ELF-1 (cell line): ENCODE measurements around the gene ASCC1.

Source experiments
- DNase-seq: peaks from one replicate; pipeline ENCODE4 v3.0.0-alpha.2; 2016; ENCODE audit warnings: low read depth, low spot score

Gene ASCC1

DNA sequence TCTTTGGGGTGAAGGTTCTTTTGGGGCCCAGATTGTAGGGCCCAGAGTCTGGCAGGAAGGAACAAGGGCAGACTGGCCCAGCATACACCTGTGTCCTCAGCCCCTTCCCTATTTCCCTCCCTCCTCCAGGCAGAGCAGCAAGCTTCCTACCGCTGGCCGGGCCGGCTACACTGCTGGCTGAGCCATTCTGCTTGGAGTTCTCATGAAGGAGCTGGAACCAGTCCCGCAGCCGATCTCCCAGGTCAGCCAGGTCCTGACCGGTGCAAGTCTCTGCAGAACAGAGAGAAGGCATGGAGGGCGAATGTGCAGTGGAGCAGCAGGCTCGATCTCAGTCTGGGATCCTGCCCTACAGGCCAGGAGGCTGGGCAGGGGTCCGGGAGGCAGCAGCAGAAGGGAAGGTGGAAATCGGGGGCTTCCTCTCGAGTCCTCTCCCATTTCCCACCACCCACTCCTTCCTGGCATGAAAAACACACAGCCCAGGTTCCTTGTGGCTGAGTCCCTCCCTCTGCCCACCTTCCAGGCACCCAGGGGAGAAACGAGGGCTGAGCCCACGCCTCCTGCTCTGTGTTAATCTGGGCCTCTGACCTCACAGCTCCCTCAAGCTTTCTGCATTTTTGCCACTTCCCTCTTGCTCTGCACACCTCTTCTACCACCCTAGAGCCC is 148.5 kb downstream of the ASCC1 start:
- no peak for DNase-seq

DNA sequence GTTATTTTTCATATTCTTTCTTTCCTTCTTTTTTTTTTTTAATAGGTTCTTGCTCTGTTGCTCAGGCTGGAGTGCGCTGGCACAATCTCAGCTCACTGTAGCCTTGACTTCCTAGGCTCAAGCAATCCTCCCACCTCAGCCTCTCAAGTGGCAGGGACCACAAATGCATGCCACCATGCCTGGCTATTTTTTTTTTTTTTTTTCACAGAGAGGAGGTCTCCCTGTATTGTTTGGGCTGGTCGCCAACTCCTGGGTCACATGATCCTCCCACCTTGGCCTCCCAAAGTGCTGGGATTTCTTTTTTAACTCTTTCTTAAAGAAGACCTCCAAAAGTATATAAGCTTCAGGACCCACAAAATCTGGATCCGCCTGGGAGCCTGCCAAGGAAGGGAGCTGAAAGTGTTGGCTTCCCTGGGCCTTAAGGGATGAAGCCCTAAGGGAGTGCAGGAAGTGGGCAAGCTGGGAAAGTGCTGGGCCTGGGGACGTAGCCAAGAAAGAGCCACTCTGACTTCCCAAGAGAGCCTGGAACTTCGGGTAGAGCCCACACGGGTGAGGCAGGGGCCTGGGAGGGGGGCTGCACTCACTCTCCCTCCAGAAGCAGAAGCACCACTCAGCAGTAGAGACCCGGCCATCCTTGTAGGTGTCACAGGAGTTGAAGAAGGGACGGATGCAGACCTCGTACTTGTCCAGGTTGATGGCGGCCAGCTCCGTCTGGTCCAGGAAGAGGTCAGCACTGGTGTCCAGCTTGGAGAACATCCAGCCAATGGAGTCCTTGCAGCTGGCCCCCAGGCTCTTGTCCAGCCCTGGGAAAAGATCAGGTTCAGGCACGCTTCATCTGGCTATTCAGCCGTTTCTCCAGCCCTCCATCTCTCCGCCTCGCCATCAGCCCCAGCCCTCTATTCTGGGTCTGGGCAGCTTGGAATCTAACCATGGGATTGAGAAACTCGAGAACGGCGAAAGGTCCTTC is 149.5 kb downstream of the ASCC1 start:
- no peak for DNase-seq

DNA sequence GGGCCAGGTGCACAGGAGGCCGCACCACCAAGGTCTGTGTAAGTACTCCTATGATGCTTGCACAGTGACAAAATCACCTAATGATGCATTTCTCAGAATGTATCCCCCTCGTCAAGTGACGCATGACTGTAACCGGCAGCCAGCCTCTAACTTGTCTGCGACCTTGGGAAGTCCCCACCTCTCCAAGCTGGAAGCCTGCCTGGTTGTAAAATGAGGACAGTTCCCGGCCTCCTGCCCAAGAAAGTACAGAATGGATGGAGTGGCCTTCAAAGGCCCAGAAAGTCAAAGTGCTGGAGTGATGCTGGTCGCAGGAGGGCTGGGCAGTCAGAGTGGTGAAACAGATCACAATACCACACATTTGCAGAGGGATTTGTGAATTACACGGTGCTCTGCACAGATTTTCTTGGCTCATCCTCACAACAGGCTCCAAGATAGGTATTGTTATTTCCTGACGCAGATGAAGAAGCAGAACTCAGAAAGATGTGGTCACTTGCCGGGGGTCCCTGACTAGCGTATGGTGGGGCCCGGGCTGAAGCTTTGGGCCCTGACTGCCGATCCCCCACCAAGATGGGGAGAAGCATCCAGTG is 150.5 kb downstream of the ASCC1 start:
- DNase-seq: no peak

DNA sequence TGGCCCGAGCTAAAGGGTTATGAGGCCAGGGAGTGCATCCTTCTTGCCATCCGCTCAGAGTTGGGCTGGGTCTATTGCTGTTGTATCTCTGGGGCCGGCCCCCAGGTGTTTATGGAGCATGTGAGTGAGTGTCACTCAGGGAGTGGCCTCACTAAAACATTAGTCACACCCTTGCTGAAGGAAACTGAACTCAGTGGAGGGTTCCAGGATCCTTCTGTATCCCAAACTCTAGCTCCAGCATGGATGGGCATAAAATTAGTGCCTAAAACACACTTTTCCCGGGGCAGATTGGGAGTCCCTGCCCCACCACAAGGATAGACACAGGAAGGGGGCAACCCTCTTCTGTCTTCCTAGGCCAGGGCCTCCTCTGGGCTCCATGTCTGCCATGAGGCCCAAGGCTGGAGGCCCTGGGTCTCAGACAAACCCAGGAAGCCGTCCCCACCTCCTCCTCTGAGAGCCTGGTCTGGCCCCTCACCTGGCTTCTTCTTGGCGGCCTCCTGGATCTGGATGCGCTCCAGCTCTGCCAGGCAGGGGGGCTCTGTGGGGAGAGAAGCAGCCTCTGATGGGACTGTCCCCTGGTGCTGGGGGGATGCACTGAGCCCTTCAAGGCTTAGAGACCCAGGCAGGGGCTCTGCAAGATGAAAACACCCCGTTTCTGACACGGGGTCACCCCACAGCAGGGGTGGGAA is 152.2 kb downstream of the ASCC1 start:
- no peak for DNase-seq

DNA sequence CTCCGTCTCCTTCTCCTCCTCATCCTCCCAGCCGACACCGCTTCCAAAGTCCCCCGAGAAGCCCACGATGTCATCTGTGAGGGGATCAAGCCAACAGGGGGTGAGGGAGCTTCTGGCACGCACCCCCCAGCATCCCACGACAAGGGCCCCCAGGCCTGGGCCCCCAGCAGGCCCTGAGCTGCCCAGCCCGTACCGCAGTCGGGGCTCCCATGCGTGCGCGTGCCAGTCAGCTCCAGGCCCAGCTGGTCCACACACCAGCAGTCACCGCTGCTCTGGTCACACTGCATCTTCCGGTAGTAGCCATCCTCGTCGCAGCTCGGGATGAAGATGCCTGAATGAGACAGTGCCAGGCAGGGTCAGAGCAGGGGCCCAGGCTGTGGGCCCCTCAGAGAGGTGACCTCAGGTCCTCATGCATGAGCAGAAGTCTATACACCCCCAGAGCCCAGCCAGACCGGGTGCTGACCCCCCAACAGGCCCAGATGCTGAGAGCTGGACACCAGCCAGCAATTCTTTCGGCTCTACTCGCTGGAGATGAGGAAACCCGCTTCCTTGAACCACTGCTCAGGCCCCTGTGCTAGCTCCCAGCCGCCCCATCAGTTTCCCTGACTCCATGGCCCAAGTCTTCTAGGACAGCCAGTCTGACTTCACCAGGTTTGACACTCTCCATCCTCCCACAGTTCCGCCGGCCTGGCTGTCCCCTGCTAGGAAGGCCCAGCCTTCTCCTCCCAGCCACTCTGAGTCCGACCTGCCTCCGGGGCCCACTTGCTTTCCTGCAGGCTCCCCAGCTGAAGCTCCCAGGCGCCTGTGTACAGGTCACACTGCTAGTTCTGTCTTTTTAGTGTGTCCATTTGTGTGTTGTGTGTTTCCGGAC is 153.0 kb downstream of the ASCC1 start:
- DNase-seq: no peak

DNA sequence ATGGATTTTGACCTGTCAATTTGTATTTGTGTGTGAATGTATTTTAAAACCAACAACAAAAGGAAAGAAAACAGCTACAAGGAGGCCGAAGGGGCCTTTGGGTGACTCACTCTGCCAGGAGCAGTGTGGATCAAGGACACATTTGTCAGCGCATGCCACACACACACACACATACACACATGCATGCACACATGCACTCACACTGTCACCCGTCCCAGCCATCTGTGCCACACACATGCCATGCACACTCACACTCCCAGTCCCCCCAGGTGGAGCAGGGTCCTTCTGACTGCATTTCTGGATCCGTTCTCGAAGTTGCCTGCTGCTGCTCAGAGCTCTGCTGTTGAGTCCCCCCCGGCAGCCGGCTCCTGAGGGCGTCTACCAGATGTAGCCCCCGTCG is 153.7 kb downstream of the ASCC1 start:
- DNase-seq: no peak

DNA sequence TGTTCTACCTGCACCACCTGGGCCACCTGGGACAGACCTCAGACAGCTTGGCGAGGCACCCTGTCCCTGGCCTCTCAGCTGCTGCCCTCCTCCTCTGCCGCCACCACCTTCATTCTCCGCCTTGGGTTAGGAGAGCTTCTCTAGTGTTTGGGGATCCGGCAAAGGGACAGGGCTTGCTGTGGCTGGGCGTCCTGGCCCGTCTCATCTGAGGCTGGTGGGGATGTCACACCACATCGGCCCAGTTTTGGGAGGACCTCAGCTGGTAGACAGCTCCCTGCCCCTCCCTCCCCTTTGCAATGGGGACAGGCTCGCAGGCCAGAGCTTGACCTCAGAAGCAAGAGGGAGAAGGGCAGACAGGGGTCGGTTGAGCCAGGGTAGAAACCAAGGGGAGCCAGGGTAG is 154.1 kb downstream of the ASCC1 start:
- DNase-seq: no peak

DNA sequence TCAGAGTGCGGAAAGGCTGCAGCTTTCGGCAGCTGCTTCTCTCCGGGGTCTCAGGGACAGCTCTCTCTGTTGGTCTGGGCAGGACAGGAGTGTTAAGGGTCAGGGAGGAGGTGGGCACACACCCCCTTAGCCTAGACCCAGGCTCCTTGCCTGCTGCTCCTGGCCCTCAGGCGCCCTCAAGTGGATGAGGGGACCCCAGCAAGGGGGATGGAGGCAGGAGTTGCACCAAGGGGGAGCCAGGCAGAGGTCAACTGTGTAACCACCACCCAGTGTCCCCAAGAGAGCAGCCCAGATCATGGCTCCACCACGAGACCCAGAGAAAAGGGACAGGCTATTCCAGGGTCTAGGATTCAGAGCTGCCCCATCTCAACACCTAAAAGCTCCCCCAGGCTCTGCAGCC is 154.6 kb downstream of the ASCC1 start:
- DNase-seq: no peak

DNA sequence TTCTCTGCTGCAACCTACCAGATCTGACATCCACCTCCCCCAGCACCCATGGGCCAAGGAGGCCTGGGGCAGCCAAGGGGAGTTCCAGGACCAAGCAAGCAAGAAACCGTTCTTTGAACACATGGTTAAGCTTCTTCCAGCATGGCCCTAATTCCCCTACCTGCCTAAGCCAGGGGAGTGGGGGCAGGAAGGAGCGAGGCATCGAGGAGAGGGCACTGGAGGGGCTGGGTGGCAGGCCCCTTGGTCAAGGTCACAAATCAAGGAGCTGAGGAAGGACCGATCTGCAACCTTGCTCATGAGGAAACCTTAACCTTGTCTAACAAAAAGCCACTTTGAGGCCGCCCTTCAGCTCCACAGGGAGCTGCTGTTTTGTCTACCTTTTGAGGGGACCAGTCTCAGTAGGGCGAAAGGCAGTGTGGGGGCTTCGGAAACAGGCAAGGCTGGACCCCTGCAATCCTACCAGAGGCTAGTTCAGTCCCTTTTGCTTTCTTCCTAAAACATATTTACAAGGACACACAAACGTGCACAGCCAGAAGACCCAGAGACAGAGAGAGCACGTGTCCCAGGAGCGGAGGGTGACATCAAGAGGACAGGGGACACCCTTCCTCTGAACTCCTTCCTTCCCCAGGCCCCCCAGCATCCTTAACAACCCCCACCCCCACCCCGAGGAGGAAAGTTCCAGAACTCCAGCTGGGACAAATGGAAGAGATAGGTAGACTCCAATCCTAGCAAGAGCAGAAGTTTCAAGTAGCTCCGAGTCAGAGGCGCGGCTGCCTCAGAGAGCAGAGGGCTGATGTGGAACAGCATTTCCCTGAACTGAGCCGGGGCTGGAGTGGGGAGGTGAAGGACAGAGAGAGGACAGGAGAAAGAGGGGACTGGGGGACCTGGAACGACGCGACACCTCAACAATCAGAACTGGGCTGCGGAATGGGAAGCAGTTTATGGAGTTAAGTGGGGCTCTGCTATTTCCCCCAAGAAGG is 155.9 kb downstream of the ASCC1 start:
- DNase-seq: no peak

DNA sequence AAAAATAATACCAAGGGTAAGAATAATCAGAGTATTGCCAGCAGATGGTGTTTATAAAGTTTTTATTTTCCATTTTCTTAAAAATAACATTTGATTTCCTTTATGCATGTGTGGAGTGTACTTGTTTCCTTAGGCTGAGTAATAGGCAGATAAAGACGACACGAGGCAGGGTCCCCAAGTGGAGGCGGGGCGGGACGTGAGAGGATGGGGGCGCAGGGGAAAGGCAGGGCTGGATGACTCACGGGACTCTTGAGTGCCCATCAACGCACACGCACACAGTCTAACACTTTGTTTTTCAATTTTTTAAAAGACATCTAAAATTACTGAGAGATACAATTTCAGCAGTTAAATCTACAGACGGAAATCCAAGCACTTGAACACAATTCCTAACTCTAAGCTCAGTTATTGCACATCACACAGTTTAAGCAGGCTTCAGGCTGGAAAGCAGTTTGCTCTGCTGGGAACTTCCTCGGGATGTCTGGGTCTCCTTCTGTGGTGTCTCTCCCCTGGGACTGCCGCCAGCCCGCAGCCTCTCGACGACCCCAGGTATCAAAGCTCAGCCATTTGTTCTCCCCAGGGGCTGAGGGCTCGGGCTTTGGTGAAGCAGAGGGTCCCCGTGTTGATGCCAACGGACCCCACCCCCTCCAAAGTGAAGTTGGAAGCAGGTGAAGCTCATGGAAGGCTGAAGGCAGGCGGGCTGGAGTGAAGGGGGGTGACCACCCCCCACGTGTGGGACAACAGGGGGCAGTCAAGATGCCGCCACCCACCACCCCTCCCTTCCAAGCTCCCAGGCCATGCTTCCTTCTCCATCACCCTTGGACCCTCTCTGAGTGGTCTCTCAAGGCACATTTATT is 156.9 kb downstream of the ASCC1 start:
- DNase-seq: no peak

DNA sequence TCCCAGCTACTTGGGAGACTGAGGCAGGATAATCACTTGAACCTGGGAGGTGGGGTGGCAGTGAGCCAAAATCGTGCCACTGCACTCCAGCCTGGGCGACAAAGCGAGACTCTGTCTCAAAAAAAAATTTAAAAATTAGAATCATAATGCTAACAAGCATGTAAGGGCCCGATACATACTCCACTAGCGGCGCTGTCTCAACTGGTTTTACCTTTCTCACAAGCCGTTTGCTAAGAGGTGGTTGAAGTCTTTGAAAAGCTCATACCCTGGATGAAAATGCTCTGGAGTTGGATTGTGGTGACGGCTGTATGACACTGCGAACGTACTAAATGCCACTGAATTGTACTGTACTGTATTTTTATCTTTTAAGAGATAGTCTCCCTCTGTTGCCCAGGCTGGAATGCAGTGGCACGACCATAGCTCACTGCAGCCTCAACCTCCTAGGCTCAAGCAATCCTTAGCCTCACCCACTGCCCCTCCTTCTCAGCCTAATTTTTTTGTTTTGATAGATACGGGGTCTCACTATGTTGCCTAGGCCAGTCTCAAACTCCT is 157.7 kb downstream of the ASCC1 start:
- DNase-seq: no peak

DNA sequence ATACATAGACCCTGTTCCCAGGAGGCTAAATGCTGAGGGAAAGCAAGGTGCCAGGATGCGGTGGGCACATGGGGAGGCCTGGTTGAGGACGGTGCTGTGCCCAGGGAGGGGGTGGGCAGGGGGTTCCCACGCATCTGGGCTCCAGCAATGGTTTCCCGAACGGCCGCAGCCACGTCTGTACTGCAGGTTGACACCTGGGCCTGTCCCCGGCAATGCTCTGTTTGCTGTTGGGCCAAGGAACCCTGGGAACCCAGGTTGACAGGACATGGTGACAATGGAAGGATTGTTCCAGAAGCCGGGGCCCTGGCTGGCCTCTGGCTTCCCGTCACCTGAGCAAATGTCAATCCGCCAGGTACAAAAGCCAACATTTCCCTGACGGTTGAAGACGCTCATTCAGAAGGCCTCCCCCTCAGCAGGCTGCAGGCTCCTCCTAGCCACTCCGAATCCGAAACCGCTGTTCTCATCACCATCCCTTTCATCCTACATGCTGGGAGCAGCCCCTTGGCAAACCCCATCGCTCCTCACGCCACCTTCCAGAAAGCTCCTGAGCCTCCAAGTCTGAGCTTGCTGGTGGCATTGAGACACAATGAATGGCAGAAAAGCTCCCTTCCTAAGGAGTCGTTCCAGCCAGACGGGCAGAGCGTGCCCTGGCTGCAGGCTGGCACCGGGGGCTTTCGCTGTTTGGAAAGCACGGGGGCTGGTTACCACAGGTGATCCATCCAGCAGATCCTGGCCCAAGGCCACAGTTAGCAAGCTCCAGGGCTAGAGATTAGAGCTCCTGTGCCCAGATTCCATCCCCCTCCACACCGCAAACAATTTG is 158.9 kb downstream of the ASCC1 start:
- DNase-seq: no peak

DNA sequence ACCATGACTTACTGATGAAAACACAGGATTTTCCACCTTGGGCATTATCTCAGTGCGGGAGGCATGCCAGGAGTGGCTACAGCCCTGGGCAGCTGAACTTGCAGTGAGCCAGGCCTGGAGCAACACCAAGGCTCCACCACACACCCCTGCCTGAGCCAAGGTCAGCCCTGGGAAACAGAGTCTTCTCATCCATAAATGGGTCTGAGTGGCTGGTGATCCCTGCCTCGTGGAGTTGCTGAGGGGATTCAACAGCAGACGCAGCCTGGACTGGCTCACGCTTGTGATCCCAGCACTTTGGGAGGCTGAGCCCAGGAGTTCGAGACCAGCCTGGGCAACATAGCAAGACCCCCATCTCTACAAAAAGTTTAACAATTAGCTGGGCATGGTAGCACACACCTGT is 160.0 kb downstream of the ASCC1 start:
- no peak for DNase-seq

DNA sequence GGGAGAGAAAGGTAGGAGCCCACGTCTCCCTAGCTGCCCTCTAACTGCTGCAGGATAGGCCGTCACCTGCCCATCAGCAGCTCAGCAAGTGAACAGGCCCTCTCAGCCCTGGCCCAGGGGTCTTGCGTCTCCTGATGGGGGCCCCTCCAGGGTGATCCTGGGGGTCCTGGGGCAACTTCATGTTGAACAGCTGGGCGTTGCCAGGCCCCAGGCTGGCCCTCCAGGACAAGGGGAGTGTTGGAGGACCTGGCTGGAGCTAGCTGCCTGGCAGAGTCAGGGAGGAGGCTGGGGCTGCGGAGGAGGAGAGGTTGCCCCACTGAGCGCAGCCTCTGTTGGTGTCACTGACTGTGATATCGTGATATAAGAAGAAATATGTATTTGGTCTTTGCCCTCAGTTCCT is 162.4 kb downstream of the ASCC1 start:
- no peak for DNase-seq

DNA sequence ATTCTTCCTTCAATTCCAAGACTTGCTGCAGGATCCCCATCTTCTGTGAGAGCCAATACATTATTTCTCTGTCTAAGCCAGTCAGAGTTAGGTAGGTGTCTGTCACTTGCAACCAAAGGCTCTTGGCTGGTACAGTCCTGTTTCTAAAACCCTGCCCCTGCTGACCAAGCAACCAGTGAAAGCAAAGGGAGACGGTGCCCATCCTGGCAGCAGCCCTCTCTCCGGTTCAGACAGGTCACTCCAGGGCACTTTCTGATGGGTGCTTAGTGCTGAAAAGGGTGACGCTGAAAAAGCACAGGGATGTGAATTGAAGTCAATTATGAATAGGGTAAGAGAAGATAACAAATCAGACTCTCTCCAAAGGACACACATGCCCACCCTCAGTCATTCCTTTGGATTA is 165.2 kb downstream of the ASCC1 start:
- no peak for DNase-seq

DNA sequence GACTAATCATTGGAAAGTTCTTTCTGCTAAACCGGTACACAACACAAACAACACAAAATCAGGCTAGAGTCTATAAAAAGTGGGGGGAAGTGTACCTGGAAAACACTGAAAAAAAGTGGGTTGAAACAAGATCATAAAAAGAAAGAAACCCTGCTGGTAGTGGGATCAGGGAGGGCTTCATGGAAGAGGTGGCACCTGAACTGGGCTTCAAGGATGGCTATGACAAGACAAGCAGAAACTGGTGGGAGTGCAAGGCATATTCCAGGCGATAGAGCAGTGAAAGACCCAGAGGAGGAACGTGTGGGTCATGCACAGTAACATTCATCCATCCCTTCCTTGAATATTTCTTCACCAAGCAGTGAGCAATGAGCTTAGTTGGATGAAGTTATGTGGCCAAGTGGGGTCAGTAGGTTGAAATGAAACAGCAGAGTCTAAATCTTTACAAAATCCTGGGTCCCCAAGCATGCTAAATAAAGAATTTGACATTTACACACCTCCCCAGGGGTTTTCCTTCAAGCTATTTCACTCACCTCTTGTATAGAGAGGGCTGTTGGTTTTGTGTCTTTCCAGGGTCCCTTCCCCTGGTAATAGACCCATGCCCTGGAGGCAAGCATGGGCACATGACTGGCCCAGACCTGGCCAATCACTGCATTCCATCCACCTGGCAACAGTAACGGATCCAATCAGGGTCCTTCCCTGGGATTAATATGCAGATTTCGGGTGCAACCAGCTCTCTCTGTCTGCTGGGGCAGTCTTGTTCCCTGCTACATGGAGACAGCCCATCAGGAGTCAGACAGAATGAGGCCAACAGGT is 165.9 kb downstream of the ASCC1 start:
- peak; percentile 58 for DNase-seq

DNA sequence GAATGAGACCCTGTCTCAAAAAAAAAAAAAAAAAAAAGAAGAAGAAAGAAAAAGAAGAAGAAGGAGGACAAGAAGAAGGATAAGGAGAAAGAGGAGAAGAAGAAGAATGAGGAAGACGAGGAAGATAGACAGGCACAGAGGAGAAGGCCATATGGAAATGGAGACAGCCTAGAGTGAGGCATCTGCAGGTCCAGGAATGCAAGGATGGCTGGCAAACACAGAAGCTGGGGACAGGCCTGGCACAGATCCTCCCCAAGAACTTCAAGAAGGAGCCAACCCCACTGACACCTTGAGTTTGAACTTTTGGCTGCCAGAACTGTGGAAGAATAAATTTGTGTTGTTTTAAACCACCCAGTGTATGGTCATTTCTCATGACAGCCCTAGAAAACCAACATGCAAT is 166.6 kb downstream of the ASCC1 start:
- DNase-seq: no peak
